GM12892 (cell line): ENCODE measurements around the gene FBXL17.

Source experiments
- POLR2A ChIP-seq: IDR thresholded peaks from 2 replicates; pipeline ENCODE4 v1.6.1; 2011; ENCODE audit warnings: low read depth, low read length, control low read depth
- TAF1 ChIP-seq: IDR thresholded peaks from 2 replicates; pipeline ENCODE4 v1.6.1; 2011; ENCODE audit warnings: low read depth, mild to moderate bottlenecking, control low read depth, low read length, borderline replicate concordance

DNA sequence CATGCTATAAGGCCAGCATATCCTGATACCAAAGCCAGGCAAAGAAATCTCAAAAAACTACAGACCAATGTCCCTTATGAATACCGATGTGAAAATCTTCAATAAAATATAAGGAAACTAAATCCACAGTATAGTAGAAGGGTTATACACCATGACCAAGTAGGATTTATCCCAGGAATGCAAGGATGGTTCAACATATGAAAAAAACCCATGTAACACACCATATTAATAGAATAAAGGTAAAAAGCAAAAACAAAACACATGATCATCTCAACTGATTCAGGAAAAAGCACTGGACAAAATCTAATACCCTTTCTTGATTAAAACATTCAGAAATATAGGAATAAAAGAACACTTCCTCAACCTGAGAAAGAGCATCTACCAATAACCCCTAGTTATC is 6.1 kb downstream of the FBXL17 start:
- TF ChIP-seq POLR2A (no peak), TAF1 (no peak)
